CD4-positive, alpha-beta T cell treated with Interleukin-4 for 4 hours (primary cell): ENCODE data around the gene DDX54.
A peak's percentile ranks its signal among the peaks of the same experiment; 100 is the strongest.
"Not testable (repeated sequence)": the region's sequence is repeated elsewhere in the genome, so short reads cannot be mapped to it uniquely, and the experiment has no call there.

ENCODE experiments used
- DNase-seq: peaks from one replicate; pipeline ENCODE4 v3.0.0-alpha.2; 2020

Gene DDX54

DNA sequence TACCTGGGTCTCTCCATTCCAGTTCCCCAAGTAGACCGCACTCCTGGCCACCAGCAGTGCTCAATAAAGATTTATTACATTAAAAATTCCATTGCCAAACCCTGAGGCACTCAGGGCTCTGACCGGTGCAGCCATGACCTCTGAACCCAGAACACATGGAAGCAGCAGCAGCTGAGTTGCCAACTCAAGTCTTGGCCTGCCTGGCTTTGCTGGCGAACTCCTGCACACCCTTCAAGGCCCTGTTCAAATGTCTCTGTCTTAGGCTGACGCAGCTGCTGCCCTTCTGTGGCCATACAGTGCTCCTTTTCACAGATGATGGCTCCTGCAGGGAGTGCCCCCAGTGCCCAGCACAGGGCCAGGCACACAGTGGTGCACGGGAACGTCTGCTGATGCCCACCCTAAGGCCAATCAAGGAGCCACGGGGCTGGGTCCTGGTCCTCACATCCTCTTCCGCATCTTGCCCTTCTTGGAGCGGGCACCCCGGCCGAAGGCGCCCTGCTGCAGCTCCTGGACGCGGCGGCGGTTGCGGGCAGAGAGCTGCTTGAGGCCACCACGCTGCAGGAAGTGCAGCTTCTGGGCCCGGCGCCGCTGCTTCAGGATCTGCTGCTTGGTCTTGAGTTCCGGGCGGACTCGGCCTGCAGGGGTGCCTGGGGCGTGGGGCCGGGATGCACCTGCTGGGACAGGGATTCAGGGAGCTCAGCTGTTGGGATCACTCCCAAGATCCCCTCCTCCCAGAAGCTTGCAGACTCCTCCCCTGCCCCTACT is 26.7 kb downstream of the DDX54 start:
- DNase-seq: no peak

DNA sequence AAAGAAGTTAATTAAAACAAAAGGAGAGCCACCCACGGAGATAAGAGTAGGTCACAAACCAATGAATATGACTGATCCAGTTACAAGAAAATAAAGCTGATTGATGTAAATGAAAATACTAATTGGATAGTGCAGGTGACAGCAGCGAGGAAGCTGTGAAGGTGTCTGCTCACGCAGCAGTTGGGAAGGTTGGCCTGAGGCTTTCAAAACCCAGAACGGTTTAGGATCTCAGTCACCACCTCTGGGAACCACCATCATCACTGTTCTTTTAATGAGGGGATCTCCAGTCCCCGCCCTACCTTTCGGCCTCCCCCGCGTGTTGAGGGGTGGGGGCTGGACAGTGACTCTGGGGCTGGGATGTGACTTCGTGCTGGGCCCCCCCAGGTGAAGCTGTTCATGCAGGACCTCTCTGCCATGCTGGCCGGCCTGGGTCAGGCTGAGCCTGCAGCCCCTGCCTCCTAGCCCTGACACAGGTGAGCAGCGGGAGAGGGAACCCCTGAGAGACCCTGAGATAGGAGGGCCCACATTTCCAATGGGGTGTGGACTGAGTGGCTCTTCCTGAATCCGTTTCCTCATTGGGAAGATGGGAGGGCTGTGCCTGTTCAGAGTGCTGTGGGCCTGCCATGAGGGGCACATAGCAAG is 27.9 kb downstream of the DDX54 start:
- no peak for DNase-seq

DNA sequence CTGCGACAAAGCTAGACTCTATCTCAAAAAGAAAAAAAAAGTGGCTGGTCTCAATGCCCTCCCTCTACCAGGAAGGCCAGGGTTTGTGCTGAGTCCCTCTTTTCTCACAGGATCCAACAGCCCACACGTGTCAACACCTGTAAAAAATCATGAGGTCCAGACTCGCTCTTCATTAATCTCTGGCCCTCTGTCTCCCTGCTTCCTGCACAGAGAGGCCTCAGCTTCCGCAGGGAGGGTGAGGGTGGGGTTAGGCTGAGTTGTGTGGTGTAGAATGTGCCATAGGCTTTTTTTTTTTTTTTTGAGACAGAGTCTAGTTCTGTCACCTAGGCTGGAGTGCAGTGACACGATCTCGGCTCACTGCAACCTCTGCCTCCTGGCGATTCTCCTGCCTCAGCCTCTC is 29.6 kb downstream of the DDX54 start:
- no peak for DNase-seq

DNA sequence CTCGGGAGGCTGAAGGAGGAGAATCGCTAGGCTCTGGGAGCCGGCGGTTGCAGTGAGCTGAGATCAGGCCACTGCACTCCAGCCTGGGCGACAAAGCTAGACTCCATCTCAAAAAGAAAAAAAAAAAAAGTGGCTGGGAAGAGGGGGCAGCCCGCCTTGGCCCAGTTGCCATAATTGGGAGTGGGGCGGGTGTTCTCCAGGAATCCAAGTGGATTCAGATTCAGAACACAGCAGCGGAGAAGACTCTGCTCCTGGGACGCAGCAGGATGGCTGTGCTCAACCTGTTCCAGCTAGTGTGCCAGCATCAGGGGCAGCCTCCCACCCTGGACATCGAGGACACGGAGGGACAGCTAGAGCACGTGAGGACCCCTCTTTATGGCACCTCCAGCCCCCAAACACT is 30.2 kb downstream of the DDX54 start:
- DNase-seq: no peak

DNA sequence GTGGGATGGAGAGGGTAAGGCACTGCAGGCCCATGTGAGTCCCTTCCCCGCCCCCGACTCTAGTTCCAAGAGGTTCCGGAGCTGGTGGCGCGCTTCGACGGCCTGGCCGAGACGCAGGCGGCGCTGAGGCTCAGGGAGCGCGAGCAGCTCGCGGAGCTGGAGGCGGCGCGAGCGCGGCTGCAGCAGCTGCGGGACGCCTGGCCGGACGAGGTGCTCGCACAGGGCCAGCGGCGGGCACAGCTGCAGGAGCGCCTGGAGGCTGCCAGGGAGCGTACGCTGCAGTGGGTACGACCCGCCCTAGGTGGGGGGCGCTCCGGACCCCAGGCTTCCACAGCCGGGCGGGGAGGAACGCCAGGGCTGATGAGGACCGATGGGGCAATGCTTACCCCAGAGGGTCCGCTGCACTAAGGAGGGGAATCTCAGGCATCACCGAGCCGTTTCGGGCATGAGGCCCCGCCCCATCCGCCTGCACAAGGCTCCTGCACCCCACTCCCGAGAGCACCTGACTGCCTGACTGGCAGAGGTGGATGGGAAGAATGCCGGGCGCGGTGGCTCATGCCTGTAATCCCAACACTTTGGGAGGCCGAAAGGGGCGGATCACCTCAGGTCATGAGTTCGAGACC is 30.8 kb downstream of the DDX54 start:
- no peak for DNase-seq

DNA sequence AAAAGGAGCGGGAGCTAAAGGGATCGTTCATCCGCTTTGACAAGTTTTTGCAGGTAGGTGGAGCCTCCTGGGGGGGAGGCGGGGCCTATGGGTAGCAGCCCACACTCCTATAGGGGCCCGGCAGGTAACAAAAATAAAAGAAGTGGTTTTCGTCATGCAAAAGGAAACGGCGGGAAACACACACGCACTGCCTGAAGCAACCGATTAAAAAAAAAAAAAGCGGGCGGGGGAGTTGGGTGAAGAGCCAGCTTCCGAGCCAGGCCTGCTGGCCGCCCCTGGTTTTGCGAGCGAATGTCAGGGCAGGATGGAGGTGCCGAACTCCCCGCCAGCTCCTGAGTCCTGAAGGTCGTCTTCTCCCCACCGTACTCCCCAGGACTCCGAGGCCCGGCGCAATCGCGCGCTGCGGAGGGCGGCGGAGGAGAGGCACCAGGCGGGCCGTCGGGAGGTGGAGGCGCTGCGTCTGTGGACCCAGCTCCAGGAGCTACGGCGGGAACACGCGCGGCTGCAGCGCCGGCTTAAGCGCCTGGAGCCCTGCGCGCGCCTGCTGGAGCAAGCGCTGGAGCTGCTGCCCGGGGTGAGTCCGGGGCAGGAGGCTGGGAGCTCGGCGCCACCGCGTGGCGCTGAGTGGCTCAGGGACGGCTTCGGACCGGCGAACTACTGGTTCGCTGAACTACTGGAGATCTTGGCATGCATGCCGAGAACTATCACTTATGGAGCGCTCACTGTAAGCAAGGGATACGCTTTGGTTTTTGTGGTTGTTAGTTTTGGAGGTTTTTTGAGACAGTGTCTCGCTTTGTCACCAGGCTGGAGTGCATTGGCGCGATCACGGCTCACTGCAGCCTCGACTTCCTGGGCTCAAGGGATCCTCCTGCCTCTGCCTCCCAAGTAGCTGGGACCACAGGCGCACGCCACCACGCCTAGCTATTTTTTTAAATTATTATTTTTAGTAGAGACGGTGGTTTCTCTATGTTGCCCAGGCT is 32.2 kb downstream of the DDX54 start:
- DNase-seq: peak; percentile 54

DNA sequence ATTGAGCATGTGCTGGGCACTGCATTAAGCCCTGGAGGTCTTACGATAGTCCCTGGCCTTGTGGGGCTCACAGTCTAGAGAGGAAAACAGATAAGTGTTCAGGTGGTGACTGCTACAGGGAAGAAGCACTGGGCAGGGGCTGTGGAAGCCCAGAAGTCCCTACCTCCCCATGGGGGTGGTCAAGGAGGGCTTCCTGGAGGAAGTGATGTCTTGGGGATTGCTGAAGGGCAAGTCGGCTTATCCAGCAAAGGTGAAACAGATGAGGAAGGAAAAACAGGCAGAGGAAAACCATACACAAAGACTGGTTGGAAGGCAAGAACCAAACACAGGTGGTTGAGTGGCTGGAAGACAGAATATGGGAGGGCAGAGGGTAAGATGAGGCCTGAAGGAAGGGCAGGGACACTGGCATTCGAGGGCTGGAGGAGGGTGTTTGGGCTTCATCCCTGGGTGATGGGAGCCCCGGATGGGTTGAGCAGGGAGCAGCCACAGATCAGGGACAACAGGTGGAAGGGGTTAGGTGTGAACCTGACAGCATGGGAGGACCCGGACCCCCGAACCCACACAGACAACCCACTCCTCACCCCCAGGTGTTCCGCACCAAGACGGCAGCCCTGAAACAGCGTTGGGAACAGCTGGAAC is 33.0 kb downstream of the DDX54 start:
- DNase-seq: no peak

DNA sequence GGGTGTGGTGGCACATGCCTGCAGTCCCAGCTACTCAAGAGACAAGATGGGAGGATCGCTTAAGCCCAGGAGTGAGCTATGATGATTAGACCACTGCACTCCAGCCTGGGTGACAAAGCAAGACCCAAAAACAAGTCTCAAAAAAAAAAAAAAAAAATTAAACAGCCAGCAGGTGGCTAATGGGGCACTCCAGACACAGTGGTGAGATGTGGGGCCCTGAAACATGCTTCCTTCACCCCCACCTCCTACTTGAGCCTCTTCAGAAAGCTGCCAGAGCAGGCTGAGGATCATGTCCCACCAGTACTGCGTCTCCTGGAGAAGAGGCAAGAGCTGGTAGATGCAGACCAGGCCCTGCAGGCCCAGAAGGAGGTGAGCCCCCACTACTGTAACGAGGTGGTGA is 33.6 kb downstream of the DDX54 start:
- no peak for DNase-seq

DNA sequence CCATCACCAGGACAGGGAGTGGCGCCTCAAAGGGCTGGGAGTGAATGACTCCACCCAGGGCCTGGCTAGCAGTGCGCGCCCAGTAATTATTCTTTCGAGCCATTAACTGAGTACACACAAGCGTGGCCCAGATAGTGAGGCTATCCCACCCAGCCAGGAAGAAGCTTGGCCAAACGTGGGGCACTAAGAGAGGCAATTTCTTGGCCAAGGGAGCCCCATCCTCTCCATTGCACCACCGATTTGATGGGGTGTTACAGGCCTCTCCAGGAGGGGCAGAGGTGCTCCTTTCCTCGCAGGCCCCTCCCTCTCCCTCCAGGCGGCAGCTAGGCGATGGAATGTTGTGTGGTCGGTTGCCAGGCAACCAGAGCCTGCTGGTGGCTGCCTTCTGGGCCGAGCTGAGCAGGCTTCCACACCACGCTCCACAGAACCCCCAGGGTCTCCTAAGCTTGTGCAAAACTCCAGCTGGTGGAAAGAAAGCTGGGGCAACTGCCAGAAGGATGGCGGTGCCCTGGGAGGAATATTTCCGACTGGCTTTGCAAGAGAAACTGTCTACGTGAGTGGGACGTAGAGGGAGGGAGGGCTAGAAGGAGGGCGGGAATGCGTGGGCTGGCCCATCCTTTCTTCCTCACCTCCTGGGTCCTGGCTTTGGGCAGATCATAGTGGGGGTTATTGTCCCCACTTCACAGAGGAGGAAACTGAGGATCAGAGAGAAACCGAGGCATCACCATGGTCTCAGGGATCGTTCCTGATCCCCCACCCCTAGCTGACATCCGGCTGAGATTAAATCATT is 35.7 kb downstream of the DDX54 start, which contains the start of gene CFAP73:
Gene CFAP73, plus strand, starts transcription at position 364 of the 790 bp plus-strand sequence. Its CDS starts 134 bp downstream, at position 498.
- DNase-seq: no peak

DNA sequence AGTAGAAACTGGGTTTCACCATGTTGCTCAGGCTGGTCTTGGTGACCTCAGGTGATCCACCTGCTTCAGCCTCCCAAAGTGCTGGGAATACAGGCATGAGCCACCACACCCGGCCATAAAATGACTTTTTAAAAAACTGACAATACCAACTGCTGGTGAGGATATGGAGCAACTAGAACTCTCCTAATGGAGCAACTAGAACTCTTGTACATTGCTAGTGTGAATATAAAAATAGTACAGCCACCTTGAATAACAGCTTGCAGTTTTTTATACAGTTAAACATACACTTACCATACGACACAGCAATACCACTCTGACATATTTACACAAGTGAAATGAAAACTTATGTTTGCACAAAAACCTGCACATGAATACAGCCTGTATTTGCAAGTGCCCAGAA is 38.3 kb downstream of the DDX54 start:
- no peak for DNase-seq

DNA sequence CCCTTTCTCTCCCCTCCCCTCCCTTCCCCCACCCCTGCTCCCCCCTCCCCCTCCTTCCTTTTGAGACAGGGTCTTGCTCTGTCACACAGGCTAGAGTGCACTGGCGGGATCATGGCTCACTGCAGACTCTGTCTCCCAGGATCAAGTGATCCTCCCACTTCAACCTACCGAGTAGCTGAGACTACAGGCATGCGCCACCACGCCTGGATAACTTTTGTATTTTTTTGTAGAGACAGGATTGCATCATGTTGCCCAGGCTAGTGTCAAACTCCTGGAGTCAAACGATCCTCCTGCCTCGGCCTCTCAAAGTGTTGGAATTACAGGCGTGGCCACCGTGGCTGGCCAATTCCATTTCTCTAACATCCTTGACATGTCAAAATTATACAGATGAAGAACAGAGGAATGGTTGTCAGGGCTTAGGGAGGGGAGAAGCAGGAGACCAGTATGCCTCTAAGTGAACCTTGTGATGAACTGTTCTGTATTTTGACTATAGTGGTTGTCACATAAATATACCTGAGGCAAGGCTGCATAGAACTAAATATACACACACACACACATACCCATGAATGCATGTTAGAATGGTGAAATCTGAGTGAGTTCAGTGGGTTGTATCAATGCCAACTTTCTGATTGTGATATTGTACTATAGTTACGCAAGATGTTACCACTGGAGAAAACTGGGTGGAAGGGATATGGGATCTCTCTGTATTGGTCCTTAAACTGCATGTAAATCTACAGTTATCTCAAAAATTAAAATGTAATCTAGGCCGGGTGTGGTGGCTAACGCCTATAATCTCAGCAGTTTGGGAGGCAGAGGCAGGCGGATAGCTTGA is 39.3 kb downstream of the DDX54 start:
- no peak for DNase-seq

DNA sequence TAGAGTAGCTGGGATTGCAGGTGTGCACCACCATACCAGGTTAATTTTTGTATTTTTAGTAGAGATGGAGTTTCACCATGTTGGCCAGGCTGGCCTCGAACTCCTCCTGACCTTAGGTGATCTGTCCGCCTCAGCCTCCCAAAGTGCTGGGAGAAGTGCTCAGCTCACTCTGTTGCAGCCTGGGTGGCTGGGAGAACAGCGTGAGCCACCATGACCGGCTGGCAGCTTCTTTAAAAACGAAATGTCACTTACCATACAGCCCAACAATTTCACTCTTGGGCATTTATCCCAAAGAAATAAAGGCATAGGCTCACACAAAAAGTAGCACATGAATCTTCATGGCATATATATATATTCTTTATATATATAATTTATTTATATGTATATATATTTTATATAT is 40.5 kb downstream of the DDX54 start:
- DNase-seq: no peak

DNA sequence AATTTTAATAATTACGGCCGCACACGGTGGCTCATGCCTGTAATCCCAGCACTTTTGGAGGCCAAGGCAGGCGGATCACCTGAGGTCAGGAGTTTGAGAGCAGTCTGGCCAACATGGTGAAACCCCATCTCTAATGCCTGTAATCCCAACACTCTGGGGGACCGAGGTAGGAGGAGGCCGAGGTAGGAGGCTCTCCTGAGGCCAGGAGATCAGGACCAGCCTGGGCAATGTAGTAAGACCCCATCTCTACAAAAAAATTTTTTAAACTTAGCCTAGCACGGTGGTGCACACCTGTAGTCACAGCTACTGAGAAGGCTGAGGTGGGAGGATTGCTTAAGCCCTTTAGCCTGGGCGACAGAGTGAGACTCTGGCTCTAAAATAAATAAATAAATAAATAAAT is 41.3 kb downstream of the DDX54 start:
- no peak for DNase-seq

DNA sequence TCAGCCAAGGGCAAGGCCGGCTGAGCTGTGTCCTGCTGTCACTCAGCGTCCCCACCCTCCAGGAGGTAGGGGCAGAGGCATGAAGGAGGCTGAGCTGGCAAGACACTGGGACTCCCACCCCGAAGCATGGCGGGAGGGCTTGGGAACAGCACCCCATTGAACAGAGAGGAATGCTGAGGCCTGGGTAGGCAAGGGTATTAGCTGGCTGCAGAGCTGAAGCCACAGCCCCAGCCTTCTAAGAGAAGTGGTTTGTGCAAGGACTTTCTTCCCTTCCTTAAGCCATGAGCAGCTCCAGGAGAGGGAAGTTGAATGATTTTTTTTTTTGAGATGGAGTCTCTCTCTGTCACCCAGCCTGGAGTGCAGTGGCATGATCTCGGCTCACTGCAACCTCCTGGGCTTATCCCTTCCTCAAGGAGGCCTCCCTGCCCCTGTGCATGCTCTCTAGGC is 42.4 kb downstream of the DDX54 start:
- DNase-seq: no peak

DNA sequence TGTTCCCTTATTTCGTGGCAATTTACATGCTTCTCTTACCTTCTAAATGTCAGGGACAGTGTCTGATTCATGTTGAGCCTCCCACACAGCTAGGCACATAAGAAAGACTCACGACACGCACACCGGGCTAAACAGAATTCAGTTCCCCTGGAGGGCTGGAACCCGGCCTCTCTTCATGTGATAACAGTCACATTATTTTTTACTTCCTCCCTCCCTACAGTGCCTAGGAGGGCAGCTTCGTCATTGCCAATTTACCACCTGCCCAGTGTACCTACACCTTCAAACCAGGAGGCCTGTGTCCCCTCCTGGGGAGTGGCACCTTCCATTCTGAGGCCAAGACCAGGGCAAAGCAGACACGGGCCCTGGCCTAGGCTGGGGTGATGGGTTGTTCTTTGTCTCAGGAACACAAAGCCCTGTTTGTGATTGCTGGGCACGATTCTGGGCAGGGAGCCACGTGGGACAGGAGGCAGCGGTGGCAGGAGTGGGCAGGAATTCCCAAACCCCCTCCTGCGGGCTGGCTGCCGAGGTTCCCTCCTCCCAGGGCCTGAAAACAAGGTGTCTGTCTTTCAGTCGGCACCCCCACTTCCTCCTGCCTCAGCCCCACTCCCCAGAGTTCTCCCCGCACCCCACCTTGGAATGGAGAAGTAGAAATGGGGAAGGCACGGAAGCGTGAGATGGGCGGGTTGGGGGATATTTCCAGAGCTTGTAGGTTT is 42.9 kb downstream of the DDX54 start:
- peak; percentile 6 for DNase-seq

DNA sequence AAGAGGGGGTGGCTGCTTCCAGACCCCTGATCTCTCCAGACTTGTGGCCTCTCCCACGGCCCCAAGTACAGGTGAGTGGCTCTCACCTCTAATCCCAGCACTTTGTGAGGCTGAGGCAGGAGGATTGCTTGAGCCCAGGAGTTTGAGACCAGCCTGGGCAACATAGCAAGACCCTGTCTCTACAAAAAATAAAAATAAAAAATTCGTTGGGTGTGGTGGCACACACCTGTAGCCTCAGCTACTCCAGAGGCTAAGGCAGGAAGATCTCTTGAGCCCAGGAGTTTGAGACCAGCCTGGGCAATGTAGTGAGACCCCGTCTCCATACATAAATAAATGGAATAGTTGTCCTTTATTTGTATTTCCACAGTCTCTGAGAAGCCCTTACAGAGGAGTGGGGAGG is 43.6 kb downstream of the DDX54 start:
- DNase-seq: not testable (repeated sequence)

DNA sequence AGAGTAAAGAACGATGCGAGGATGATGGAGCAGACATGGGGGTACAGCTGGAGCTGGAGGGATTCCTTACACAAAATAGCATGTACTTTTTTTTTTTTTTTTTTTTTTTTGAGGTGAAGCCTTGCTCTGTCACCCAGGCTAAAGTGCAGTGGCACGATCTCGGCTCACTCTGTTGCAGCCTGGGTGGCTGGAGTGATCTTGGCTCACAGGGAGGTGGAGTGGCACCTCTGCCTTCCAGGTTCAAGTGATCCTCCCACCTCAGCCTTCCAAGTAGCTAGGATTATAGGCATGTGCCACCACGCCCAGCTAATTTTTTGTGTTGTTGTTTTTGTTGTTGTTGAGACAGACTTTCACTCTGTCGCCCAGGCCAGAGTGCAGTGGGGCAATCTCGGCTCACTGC is 44.6 kb downstream of the DDX54 start:
- no peak for DNase-seq

DNA sequence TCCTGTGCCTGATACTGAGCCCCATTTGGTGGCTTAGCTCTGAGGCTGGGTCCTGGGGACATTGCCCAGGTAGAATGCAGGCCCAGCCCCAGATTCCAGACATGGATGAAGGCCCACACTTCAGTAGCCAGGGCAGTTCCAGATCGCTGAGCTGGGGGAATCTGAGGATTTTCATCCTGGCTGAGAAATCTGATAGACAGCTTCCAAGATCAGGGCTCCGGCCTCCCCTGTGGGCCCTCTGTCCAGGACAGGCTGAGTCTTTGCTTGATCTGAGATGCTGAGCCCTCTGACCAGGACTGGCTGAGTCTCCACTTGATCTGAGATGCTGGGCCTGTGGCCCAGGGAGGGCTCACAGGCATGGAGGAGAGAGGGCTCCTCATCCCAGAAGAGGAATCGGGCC is 46.5 kb downstream of the DDX54 start:
- DNase-seq: no peak

DNA sequence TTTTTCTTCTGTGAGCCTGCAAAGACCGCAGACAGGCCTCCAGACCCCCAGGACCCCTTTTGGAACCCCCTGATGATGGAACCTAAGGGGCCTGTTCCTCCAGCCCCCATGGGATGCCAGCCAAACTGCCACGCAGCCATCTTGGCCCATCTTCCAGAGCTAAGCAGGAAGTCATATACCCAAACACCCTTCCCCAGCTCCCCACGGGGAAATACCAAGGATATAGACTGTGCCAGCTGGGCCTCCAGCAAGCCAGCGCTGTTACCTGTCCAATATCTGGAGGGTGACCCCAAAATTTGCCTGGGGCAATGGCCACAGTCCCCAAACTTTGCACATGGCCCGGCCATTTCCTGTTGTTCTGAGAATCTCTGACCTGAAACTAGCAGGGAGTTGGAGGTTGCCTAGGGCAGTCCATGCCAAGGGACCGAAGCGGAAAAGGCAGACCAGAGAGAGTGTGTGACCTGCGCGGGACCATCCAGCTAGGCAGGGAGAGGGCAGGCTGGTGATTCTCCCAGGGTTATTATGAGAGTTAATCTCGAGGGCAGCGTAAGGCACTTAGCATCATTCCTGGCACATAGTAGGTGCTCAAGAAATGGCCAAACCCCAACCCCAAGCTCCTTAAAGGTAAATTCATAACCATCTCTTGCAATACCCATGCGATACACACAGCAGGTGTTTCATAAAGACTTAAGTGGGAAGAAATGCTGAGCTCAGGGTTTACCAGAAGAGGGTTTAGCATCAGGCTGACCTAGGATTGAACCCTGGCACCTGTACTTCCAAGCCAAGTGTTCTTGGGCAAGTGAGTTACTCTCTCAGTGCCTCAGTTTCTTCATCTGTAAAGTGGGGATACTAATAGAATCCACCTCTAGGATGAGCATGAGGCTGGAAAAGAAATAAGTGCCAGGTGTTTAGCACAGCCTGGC is 47.2 kb downstream of the DDX54 start:
- DNase-seq: no peak
